Duodenal mucosa (tissue), 2 donors: Measurements from ENCODE around the gene SUCLG2.
A peak's percentile ranks its signal among the peaks of the same experiment; 100 is the strongest.

Source experiments
- H3K27ac ChIP-seq: one replicate; pipeline ENCODE4 v1.7.0; 2013; ENCODE audit warnings: low read depth, low read length
- H3K27me3 ChIP-seq, 2 donors: one replicate each; pipeline ENCODE4 v1.7.0; 2013; ENCODE audit warnings: low read length in 2 of 2, control low read depth in 1 of 2; ENCODE audit not compliant: insufficient read depth in 2 of 2, control insufficient read depth in 1 of 2
- H3K36me3 ChIP-seq, 2 donors: one replicate each; pipeline ENCODE4 v1.7.0; 2013; ENCODE audit warnings: low read length in 2 of 2, control low read depth in 1 of 2; ENCODE audit not compliant: insufficient read depth in 2 of 2, control insufficient read depth in 1 of 2
- H3K4me1 ChIP-seq, 2 donors: one replicate each; pipeline ENCODE4 v1.7.0; 2013; ENCODE audit warnings: low read length in 2 of 2, control low read depth in 1 of 2; ENCODE audit not compliant: insufficient read depth in 2 of 2, control insufficient read depth in 1 of 2
- H3K4me3 ChIP-seq, 2 donors: one replicate each; pipeline ENCODE4 v1.7.0; 2013; ENCODE audit warnings: low read length in 2 of 2, low read depth in 1 of 2
- H3K9ac ChIP-seq, 2 donors: one replicate each; pipeline ENCODE4 v1.7.0; 2013; ENCODE audit warnings: low read length in 2 of 2, low read depth in 1 of 2
- H3K9me3 ChIP-seq, 2 donors: one replicate each; pipeline ENCODE4 v1.7.0; 2013; ENCODE audit warnings: low read length in 2 of 2, control low read depth in 1 of 2; ENCODE audit not compliant: control insufficient read depth in 1 of 2

Gene SUCLG2

GRCh38 chr3:67654099-67654843 is at the start of gene SUCLG2:
Gene SUCLG2 (minus strand): TSS chr3:67654612. CDS start chr3:67654586, 26 bp downstream.
- Histone ChIP-seq H3K27me3 (no peaks in the 10 kb centered on the region), H3K36me3 (no peaks in the 10 kb centered on the region), H3K4me3 (peak within 1 kb of the TSS; percentile 87 to 91), H3K9ac (peak within 1 kb of the TSS; percentile 85 to 92), H3K9me3 (no peaks in the 10 kb centered on the region), H3K4me1 (peaks cover 32 to 36% of the 10 kb centered on the region in 2 donors), H3K27ac (peak within 1 kb of the TSS; percentile 88)

- no peak overlapping the region for H3K9ac ChIP-seq
- no peaks in the 10 kb centered on the region for H3K36me3 ChIP-seq
- H3K4me3 ChIP-seq = no peak overlapping the region
- H3K9me3 ChIP-seq = no peaks in the 10 kb centered on the region
- H3K27ac ChIP-seq = no peak overlapping the region
- H3K27me3 ChIP-seq = no peaks in the 10 kb centered on the region
- peaks cover 0 to 8% of the 10 kb centered on the region in 2 donors for H3K4me1 ChIP-seq
Observed at GRCh38 chr3:67700596-67700995, 46.2 kb upstream of the SUCLG2 start.

- Histone ChIP-seq H3K4me1 (peaks cover 0 to 8% of the 10 kb centered on the region in 2 donors), H3K9ac (no peak overlapping the region), H3K27me3 (no peaks in the 10 kb centered on the region), H3K36me3 (no peaks in the 10 kb centered on the region), H3K9me3 (no peaks in the 10 kb centered on the region), H3K4me3 (peak overlapping the region; percentile 18 to 23), H3K27ac (no peak overlapping the region)
Observed at GRCh38 chr3:67699882-67700281, 45.5 kb upstream of the SUCLG2 start.

GRCh38 chr3:67692621-67693020 is 38.2 kb upstream of the SUCLG2 start:
- Histone ChIP-seq H3K27ac (no peak overlapping the region), H3K27me3 (no peaks in the 10 kb centered on the region), H3K36me3 (no peaks in the 10 kb centered on the region), H3K4me1 (no peaks in the 10 kb centered on the region), H3K9me3 (no peaks in the 10 kb centered on the region), H3K4me3 (no peak overlapping the region), H3K9ac (no peak overlapping the region)

GRCh38 chr3:67691926-67692325 is 37.5 kb upstream of the SUCLG2 start:
- Histone ChIP-seq H3K27ac (no peak overlapping the region), H3K36me3 (no peaks in the 10 kb centered on the region), H3K27me3 (no peaks in the 10 kb centered on the region), H3K4me1 (no peaks in the 10 kb centered on the region), H3K9me3 (no peaks in the 10 kb centered on the region), H3K4me3 (no peak overlapping the region), H3K9ac (no peak overlapping the region)

GRCh38 chr3:67691207-67691606 is 36.8 kb upstream of the SUCLG2 start:
- Histone ChIP-seq H3K36me3 (no peaks in the 10 kb centered on the region), H3K9me3 (no peaks in the 10 kb centered on the region), H3K27me3 (no peaks in the 10 kb centered on the region), H3K27ac (no peak overlapping the region), H3K4me3 (no peak overlapping the region), H3K9ac (no peak overlapping the region), H3K4me1 (no peaks in the 10 kb centered on the region)

- H3K27ac ChIP-seq = no peak overlapping the region
Observed at GRCh38 chr3:67689806-67690205, 35.4 kb upstream of the SUCLG2 start.

GRCh38 chr3:67688231-67688630 is 33.8 kb upstream of the SUCLG2 start:
- Histone ChIP-seq H3K4me1 (no peaks in the 10 kb centered on the region), H3K27ac (no peak overlapping the region), H3K9ac (no peak overlapping the region), H3K9me3 (no peaks in the 10 kb centered on the region), H3K27me3 (no peaks in the 10 kb centered on the region), H3K4me3 (no peak overlapping the region), H3K36me3 (no peaks in the 10 kb centered on the region)

More at GRCh38 chr3:67689806-67690205, 35.4 kb upstream of the SUCLG2 start:
- Histone ChIP-seq H3K36me3 (no peaks in the 10 kb centered on the region), H3K4me1 (no peaks in the 10 kb centered on the region), H3K4me3 (no peak overlapping the region), H3K9ac (no peak overlapping the region), H3K27me3 (no peaks in the 10 kb centered on the region), H3K9me3 (no peaks in the 10 kb centered on the region)

GRCh38 chr3:67686069-67686468 is 31.7 kb upstream of the SUCLG2 start:
- Histone ChIP-seq H3K36me3 (no peaks in the 10 kb centered on the region), H3K27ac (no peak overlapping the region), H3K9ac (no peak overlapping the region), H3K4me3 (no peak overlapping the region), H3K27me3 (no peaks in the 10 kb centered on the region), H3K9me3 (no peaks in the 10 kb centered on the region), H3K4me1 (no peaks in the 10 kb centered on the region)

GRCh38 chr3:67685499-67685898 is 31.1 kb upstream of the SUCLG2 start:
- no peaks in the 10 kb centered on the region for H3K36me3 ChIP-seq
- H3K9ac ChIP-seq = no peak overlapping the region
- H3K27me3 ChIP-seq = no peaks in the 10 kb centered on the region
- no peak overlapping the region for H3K4me3 ChIP-seq
- H3K9me3 ChIP-seq = no peaks in the 10 kb centered on the region
- no peak overlapping the region for H3K27ac ChIP-seq
- H3K4me1 ChIP-seq = no peaks in the 10 kb centered on the region
